NOMO-1 (cell line): Measurements from ENCODE around the gene AP4S1.

Experiments used
- DNase-seq, 2 experiments: peaks; one replicate each; lab custom pipeline; 2025; ENCODE audit not compliant: unreplicated experiment in 2 of 2; lab: John Stamatoyannopoulos, UW

The AP4S1 gene

DNA sequence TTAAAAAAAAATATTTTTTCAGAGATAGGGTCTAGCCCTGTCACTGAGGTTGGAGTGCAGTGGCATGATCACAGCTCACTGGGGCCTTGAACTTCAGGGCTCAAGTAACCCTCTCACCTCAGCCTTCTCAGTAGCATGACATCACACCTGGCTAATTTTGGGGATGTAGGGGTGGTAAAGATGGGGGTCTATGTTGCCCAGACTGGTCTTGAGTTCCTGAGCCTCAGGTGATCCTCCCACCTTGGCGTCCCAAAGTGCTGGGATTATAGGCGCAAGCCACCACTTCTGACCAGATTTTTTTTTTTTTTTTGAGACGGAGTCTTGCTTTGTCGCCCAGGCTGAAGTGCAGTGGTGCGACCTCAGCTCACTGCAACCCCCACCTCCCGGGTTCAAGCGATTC, 101.2 kb downstream of the AP4S1 start:
- no peak for DNase-seq

DNA sequence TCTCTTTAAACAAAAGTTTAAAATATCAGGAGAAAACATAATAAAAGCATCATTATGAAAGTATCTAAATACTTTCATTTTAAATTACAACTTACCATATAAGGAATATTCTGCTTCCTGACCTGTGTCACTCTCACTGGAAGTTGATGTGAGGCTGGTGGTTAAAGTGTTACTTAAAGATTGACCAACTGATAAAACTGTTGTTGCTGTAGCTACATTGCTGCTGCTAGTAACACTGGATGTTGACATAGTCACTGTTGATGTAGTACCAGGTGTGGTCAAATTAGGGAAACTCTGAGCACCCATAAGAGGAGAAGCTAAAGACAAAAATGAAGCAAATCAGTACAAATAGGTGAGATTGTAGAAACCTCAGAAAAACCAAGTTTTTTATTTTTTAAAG, 102.2 kb downstream of the AP4S1 start:
- no peak for DNase-seq

DNA sequence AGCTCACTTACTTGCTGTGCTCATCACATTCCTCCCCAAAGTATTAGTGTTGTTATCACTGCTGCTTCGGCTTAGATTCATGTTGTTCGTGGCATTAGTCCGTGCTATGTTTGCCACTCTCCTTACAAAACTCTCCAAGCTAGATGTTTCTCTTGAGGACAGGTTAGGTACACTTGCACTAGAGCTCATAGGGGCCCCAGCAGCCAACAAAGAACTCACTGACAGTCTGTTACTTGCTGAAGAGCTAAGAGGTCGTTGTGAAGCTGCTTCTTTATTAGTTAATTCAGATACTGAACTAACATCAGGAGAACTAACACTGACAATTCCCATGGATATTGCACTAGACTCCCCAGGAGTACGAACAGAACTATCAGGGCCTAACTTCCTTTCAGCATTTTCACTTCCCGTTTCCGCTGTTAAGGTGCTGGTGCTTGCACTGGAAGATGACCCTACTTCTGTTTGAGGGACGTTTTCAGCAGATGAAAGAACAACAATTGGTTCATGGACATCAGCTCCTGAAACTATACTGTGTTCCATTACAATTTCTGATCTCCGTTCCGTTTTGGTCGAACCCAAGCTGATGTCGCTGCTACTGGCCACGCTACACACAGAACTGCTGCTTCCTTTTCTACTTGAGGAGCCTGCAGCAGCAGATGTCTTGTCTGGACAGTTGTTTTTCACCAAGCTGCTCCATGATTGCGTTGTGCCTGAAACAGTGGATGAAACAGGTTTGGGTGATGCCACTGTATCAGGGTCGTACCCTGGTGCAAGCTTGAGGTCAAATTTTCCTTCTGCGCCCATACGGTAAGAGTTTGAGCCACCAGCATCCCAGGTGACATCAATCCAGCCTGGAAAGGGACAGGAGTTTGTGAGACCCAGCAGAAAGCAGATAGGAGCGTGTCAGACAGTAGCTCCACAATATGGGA, 103.4 kb downstream of the AP4S1 start:
- peak; percentile 72 to 88 for DNase-seq

DNA sequence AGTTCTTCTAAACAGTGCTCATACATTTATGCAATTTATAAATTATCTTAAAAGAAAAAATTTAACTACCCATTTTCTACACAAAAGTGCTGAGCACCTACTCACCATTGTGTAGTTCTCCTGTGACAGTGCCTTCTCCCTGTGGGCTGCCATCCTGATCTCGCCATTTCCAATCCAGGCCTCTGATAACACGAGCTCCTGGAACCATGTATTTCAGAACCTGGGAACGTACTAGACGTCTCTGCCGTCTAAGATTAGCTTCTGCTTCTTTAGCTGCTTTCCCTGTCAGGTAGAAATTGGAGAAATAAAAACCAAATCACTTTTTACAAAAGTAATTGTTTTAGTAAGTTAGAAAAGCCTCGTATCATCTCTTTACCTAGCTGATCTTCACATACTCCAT, 107.7 kb downstream of the AP4S1 start:
- no peak for DNase-seq

DNA sequence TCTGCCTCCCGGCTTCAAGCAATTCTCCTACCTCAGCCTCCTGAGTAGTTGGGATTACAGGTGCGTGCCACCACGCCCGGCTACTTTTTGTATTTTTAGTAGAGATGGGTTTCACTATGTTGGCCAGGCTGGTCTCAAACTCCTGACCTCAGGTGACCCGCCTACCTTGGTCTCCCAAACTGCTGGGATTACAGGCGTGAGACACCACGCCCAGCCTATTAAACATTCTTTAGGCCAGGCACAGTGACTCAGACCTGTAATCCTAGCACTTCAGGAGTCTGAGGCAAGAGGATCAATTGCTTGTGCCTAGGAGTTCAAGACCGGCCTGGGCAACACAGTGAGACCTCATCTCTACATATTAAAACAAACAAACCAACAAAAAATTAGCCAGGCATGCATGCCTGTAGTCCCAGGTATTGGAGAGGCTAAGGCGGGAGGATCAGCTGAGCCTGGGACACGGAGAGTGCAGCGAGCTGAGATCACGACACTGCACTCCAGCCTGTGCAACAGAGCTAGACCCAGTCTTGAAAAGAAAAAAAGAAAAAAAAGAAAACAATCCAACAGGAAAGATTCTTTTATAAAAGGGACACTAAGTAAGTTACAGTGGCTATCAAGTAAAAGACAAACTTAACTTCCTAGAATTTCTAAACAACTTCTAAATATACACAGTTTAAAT, 111.9 kb downstream of the AP4S1 start:
- DNase-seq, result no peak

DNA sequence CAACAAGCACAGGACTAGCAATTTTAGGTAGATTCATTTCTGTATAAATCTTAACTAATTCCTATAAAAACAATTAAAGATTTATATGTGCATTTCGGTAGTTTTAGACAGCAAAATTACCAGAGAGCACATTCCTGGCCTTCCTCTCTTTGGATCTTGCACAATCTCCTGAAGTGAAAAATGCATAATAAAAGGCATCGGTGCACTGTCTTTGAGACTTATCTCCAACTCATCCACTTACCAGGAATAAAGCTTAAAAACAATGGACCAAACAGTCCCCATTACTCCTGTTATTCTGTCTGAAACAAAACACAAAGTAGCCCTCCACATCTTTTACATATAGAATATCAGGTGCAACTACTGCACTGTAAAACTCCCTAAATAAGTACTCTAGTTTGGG, 112.9 kb downstream of the AP4S1 start:
- no peak for DNase-seq

DNA sequence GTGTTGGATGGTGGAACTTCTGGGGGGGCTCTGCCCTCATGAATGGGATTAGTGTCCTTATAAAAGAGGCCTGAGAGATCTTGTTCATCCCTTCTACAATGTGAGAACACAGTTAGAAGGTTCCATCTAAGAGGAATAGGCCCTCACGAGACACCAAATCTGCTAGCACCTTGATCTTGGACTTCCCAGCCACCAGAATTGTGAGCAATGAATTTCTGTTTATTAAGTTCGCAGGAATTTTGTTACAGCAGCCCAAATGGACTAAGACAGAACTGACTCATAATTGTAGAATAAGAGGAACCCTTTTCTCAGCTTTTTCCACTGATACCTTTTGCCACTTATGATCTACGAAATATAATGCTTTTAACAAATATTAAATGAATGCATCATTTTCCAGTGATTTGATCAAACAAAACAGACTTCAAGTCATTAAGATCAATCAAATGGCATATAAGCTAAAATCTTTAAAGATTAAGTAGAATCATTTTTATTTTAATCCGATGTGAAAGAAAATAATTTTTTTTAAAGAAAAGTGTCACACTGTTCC, 113.9 kb downstream of the AP4S1 start:
- DNase-seq, result no peak

DNA sequence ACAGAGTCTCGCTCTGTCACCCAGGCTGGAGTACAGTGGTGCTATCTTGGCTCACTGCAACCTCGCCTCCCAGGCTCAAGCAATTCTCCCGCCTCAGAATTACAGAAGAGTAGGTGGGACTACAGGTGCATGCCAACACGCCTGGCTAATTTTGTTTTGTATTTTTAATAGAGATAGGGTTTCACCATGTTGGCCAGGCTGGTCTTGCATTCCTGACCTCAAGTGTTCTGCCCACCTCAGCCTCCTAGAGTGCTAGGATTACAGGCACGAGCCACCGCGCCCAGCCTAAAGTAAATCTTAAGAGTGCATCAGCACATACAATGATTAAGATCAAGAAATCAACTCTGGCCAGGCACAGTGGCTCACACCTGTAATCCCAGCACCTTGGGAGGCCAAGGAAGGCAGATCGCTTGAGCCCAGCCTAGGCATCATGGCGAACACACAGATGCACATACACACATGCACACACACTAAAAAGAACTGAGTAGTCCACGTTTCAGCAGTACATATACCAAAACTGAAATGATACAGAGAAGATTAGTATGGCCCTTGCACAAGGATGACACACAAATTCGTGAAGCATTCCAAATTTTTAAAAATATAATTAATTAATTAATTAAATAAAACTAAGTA, 117.1 kb downstream of the AP4S1 start:
- DNase-seq, result no peak
